ENCODE results near the gene RXFP4.
A peak's percentile ranks its signal among the peaks of the same experiment; 100 is the strongest.

The RXFP4 gene

GRCh38 chr1:155960081-155960745 is 18.8 kb downstream of the RXFP4 start:
- DNase-seq (ENCODE audit: low spot score), result no peak

- no peak for DNase-seq (ENCODE audit: low spot score)
These were observed 20.5 kb downstream of the RXFP4 start for GRCh38 chr1:155961937-155962336.

GRCh38 chr1:155962599-155963211 is 21.3 kb downstream of the RXFP4 start:
- no peak for DNase-seq (ENCODE audit: low spot score)

- DNase-seq (ENCODE audit: low spot score), result no peak
These were observed 22.8 kb downstream of the RXFP4 start for GRCh38 chr1:155964193-155964592.

- DNase-seq (ENCODE audit: low spot score), result no peak
These were observed 24.7 kb downstream of the RXFP4 start for GRCh38 chr1:155966135-155966534.

- DNase-seq (ENCODE audit: low spot score), result no peak
These were observed 25.3 kb downstream of the RXFP4 start for GRCh38 chr1:155966750-155967149.

- no peak for DNase-seq (ENCODE audit: low spot score)
These were observed 26.1 kb downstream of the RXFP4 start for GRCh38 chr1:155967341-155968050.

DNA sequence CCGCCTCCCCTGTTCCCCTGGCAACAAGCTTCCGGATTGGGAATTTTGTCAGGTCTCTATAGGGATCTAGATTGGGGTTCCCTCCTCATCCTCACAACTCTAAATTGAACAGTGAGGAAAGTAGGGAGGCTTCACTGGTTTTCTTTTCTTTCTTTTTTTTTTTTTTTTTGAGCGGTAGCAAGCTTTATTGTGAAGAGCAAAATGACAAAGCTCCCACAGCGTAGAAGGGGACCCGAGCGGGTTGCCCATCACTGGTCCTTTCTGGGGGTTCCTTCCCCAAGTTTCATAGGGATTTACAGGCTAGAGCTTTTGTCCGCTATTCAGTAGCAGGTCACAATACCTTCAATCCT is 26.6 kb downstream of the RXFP4 start:
- no peak for DNase-seq (ENCODE audit: low spot score)

GRCh38 chr1:155968670-155969069 is 27.2 kb downstream of the RXFP4 start:
- peak; percentile 86 for DNase-seq (ENCODE audit: low spot score)

GRCh38 chr1:155969377-155969791 is 27.9 kb downstream of the RXFP4 start:
- no peak for DNase-seq (ENCODE audit: low spot score)

- no peak for DNase-seq (ENCODE audit: low spot score)
These were observed 29.2 kb downstream of the RXFP4 start for GRCh38 chr1:155970531-155971167.

DNA sequence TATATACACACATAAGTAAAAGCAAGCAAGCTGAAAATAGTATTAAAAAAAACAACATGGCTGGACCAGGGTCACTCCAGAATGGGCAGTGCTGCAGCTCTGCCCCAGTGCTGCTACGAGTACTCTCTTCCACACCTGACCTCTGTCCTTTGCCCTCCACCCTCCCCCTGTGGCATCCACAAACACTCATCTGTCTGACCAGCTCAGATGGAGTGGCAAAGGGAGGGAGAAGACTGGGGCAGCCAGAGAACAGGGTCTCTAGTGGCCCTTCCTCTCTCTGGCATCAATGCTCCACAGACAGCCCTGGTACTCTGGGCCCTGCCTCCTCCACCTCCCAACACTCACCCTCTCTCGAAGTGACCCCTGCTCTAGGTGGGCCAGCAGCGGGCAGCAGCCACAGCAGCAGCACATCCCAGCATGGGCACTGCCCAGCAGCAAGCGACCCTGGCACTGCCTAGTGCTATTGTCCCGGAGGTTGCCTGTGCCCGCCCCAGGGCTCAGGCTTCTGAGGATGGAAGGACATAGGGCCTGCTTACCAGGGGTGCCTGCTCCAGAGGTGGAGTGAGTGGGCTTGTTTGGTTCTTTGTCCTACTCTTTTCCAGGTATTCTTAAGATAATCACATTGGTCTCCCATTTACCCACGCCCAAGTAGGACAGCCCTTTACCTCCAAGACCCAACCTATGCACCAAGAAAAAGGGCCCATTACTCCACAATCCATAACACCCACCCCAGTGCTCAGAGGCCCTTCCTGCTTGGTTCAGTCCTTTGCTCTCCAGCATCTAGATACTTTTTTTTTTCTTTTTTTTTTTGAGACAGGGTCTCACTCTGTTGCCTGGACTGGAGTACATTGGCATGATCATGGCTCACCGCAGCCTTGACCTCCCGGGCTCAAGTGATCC is 30.7 kb downstream of the RXFP4 start:
- no peak for DNase-seq (ENCODE audit: low spot score)

GRCh38 chr1:155973723-155974122 is 32.3 kb downstream of the RXFP4 start:
- no peak for DNase-seq (ENCODE audit: low spot score)

GRCh38 chr1:155974208-155975115 is 33.0 kb downstream of the RXFP4 start:
- DNase-seq (ENCODE audit: low spot score), result no peak

- DNase-seq (ENCODE audit: low spot score), result no peak
These were observed 34.1 kb downstream of the RXFP4 start for GRCh38 chr1:155975375-155976061.

GRCh38 chr1:155976062-155976912 is 34.8 kb downstream of the RXFP4 start:
- peak; percentile 82 for DNase-seq (ENCODE audit: low spot score)

- DNase-seq (ENCODE audit: low spot score), result no peak
These were observed 35.7 kb downstream of the RXFP4 start for GRCh38 chr1:155976913-155977689.

- peak; percentile 80 for DNase-seq (ENCODE audit: low spot score)
These were observed 36.4 kb downstream of the RXFP4 start for GRCh38 chr1:155977690-155978324.

Measured in left forelimb (tissue), 1 donor.